HepG2 (cell line): ENCODE results near the gene CRLF1. TPM values are rescaled to one million over a fixed set of nuclear protein-coding genes. Genes with fewer than 3 reads are reported as not detected.

Source experiments
- BCL6 ChIP-seq: IDR thresholded peaks from 2 replicates; pipeline ENCODE4 v1.6.1; 2016; ENCODE audit warnings: missing genetic modification reagents, missing compliant biosample characterization
- IRF2 ChIP-seq: IDR thresholded peaks from 2 replicates; pipeline ENCODE4 v1.6.1; 2018; ENCODE audit warnings: missing genetic modification reagents, missing compliant biosample characterization
- JUNB ChIP-seq: sonication (generic); formaldehyde crosslinking; IDR thresholded peaks from 2 replicates; pipeline ENCODE4 v1.8.0; 2022; ENCODE audit warnings: missing genetic modification reagents, mild to moderate bottlenecking, borderline replicate concordance
- KAT2B ChIP-seq: fragments of 150-350 bp; IDR thresholded peaks from 2 replicates; pipeline ENCODE4 v1.6.1; 2014; ENCODE audit warnings: low read depth, low read length, borderline replicate concordance
- KDM2A ChIP-seq: sonication (generic); formaldehyde crosslinking; IDR thresholded peaks from 2 replicates; pipeline ENCODE4 v1.4.0; 2020; ENCODE audit warnings: low read depth, missing genetic modification reagents, borderline replicate concordance
- NFYB ChIP-seq: sonication (generic); formaldehyde crosslinking; IDR thresholded peaks from 2 replicates; pipeline ENCODE4 v1.4.0; 2020; ENCODE audit warnings: missing genetic modification reagents
- RFX3 ChIP-seq: IDR thresholded peaks from 2 replicates; pipeline ENCODE4 v1.6.1; 2016; ENCODE audit warnings: missing biosample characterization, missing genetic modification reagents
- SAP130 ChIP-seq: IDR thresholded peaks from 2 replicates; pipeline ENCODE4 v1.6.1; 2016; ENCODE audit warnings: low read depth
- SMAD1 ChIP-seq: sonication (generic); formaldehyde crosslinking; IDR thresholded peaks from 2 replicates; pipeline ENCODE4 v1.4.0; 2020; ENCODE audit warnings: missing genetic modification reagents, low read depth, mild to moderate bottlenecking, borderline replicate concordance
- TEAD3 ChIP-seq: optimal IDR thresholded peaks from 2 replicates; pipeline ENCODE3; 2016; ENCODE audit warnings: borderline replicate concordance
- ZBTB34 ChIP-seq: sonication (generic); formaldehyde crosslinking; IDR thresholded peaks from 2 replicates; pipeline ENCODE4 v1.8.0; 2022; ENCODE audit warnings: mild to moderate bottlenecking, missing genetic modification reagents
- ZNF280D ChIP-seq: sonication (generic); formaldehyde crosslinking; IDR thresholded peaks from 2 replicates; pipeline ENCODE4 v1.5.1; 2020; ENCODE audit warnings: mild to moderate bottlenecking, missing genetic modification reagents
- ZNF574 ChIP-seq: sonication (generic); formaldehyde crosslinking; IDR thresholded peaks from 2 replicates; pipeline ENCODE4 v1.4.0; 2020; ENCODE audit warnings: missing genetic modification reagents
- polyA plus RNA-seq, 8 experiments: library from polyadenylated mRNA; depleted of rRNA in 3 of 8; stranded (reverse) in 7 of 8; unstranded in 1 of 8; fragments of >200 nt; fragmentation: Illumina TruSeq in 4 of 8; extraction: Trizol in 4 of 8; gene quantifications; 2 replicates each; pipeline versions ENCODE4 v1.2.1 to v1.2.3, GENCODE V29; 2011 to 2016; ENCODE audit warnings: low read depth in 4 of 8, missing spikeins in 1 of 8, mixed read lengths in 1 of 8; ENCODE audit not compliant: insufficient read depth in 1 of 8
- total RNA-seq, 5 experiments: library from RNA; depleted of rRNA; stranded (reverse); fragments of >200 nt; fragmentation: Illumina TruSeq; extraction: Trizol; gene quantifications; 2 replicates each; pipeline ENCODE4 v1.2.3, GENCODE V29; 2016; ENCODE audit warnings: low read depth in 1 of 5
- TF ChIP-seq, protein P1 (sequence below): sonication (generic); formaldehyde crosslinking; IDR thresholded peaks from 2 replicates; pipeline ENCODE4 v1.9.0; 2021; ENCODE audit warnings: missing genetic modification reagents, borderline replicate concordance
- TF ChIP-seq, protein P2 (sequence below): sonication (generic); formaldehyde crosslinking; IDR thresholded peaks from 2 replicates; pipeline ENCODE4 v1.5.0; 2020; ENCODE audit warnings: mild to moderate bottlenecking, missing genetic modification reagents, moderate library complexity

CRLF1 gene
- total and polyA plus RNA-seq, 2 of the 13 experiments (the other 11 are each of a cell fraction or from before 2014, with no cell fraction given): 217 to 296 TPM

DNA sequence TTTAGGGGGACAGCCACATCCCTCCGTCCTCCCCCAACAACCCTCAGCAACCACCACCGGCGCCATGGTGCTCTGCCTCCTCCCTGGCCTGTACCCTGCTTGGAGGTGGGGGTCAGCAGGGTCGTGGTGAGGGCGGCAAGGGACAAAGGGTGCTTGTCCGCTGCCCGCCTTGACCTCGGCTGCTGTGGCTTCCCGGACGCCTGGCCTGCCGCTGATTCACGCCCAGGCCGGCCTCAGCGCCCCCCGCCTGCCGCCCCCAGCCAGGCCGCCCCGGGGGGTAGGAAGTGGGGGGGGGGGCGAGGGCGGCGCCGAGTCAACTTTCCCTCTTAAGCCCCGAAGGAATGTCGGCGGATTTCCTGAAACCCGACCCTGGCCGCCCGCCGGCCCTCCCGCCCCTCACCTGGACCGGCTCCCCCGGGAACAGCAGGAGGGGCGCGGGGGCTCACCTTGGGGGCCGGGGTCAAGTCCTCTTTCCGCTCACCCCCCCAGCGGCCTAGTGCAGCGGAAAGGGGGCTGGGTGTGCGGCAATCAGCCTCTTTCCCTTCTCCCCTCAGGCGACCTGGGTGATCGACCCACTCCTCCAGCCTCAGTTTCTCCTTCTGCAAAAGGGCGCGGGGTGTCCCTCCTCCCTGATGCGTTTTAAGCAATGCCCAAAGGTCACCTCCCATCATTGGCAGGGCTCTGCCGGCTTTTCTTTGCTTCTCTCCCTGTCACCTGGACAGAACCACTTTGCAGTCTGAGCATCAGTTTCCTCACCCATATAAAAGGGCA is 4.1 kb upstream of the CRLF1 start (continued):
- no peak for TF ChIP-seq SMAD1 (CRISPR knock-in tag)
- peak; percentile 67 for TF ChIP-seq BCL6 (CRISPR knock-in tag)
- no peak for TF ChIP-seq ZNF280D (CRISPR knock-in tag)
- no peak for TF ChIP-seq NFYB (CRISPR knock-in tag)
- 0 out of 2 replicates have a peak, but pooled peaks have one; percentile 39 for TF ChIP-seq IRF2
- peak; percentile 84 for TF ChIP-seq SAP130 (CRISPR knock-in tag)
- peak; percentile 24; the same call in 1 of the 2 replicates for TF ChIP-seq ZNF574 (CRISPR knock-in tag)
- TF ChIP-seq KAT2B: no peak
- TF ChIP-seq ZBTB34 (CRISPR knock-in tag): no peak
- no peak for TF ChIP-seq RFX3
- peak; percentile 88 for TF ChIP-seq KDM2A (CRISPR knock-in tag)
- TF ChIP-seq, protein P1, sequence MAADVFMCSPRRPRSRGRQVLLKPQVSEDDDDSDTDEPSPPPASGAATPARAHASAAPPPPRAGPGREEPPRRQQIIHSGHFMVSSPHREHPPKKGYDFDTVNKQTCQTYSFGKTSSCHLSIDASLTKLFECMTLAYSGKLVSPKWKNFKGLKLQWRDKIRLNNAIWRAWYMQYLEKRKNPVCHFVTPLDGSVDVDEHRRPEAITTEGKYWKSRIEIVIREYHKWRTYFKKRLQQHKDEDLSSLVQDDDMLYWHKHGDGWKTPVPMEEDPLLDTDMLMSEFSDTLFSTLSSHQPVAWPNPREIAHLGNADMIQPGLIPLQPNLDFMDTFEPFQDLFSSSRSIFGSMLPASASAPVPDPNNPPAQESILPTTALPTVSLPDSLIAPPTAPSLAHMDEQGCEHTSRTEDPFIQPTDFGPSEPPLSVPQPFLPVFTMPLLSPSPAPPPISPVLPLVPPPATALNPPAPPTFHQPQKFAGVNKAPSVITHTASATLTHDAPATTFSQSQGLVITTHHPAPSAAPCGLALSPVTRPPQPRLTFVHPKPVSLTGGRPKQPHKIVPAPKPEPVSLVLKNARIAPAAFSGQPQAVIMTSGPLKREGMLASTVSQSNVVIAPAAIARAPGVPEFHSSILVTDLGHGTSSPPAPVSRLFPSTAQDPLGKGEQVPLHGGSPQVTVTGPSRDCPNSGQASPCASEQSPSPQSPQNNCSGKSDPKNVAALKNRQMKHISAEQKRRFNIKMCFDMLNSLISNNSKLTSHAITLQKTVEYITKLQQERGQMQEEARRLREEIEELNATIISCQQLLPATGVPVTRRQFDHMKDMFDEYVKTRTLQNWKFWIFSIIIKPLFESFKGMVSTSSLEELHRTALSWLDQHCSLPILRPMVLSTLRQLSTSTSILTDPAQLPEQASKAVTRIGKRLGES: 0 out of 2 replicates have a peak, but pooled peaks have one; percentile 16
- TF ChIP-seq, protein P2, sequence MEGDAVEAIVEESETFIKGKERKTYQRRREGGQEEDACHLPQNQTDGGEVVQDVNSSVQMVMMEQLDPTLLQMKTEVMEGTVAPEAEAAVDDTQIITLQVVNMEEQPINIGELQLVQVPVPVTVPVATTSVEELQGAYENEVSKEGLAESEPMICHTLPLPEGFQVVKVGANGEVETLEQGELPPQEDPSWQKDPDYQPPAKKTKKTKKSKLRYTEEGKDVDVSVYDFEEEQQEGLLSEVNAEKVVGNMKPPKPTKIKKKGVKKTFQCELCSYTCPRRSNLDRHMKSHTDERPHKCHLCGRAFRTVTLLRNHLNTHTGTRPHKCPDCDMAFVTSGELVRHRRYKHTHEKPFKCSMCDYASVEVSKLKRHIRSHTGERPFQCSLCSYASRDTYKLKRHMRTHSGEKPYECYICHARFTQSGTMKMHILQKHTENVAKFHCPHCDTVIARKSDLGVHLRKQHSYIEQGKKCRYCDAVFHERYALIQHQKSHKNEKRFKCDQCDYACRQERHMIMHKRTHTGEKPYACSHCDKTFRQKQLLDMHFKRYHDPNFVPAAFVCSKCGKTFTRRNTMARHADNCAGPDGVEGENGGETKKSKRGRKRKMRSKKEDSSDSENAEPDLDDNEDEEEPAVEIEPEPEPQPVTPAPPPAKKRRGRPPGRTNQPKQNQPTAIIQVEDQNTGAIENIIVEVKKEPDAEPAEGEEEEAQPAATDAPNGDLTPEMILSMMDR (CRISPR knock-in tag): no peak; the same call in 1 of the 2 replicates
- TF ChIP-seq TEAD3: peak; percentile 64
- no peak for TF ChIP-seq JUNB (CRISPR knock-in tag)
